Activated gamma-delta T cell treated with Interleukin-2 at 50 U/mL for 16 hours (primary cell): ENCODE data around the gene PTH.

Experiments used
- DNase-seq: peaks from one replicate; pipeline ENCODE4 v3.0.0-alpha.2; 2020

PTH gene

DNA sequence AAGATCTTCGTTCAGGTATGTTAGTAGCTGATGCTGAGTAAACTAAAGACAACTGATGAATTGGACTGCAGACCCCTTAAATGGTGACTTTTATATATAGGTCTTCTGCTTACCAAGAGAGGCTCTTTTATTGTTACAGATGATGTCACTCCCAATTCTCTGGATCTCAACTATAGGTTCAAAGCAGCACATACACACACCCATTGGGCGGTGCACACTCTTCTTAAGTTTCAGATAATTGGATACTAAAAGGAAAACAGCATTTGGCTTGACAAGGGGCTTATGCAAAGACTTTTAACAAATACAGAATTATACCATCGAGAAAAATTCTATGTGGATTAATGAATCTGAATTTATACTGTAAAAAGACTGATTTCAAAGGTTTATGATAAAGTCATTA, at the start of gene PTH:
Gene PTH (minus strand): TSS at position 69 of the 400 bp plus-strand sequence. CDS start 3,142 bp downstream, outside the sequence.
- DNase-seq, result no peak

DNA sequence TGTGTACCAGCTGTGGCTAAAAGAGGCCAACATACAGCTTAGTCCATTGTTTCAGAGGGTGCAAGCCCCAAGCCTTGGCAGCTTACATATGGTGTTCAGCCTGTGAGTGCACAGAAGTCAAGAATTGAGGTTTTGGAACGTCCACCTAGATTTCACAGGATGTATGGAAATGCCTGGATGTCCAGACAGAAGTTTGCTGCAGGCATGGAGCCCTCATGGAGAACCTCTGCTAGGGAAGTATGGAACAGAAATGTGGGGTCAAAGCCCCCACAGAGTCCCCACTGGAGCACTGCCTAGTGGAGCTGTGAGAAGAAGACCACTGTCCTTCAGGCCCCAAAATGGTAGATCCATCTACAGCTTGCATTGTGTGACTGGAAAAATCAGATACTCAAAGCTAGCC, 42.2 kb upstream of the PTH start:
- DNase-seq, result no peak

DNA sequence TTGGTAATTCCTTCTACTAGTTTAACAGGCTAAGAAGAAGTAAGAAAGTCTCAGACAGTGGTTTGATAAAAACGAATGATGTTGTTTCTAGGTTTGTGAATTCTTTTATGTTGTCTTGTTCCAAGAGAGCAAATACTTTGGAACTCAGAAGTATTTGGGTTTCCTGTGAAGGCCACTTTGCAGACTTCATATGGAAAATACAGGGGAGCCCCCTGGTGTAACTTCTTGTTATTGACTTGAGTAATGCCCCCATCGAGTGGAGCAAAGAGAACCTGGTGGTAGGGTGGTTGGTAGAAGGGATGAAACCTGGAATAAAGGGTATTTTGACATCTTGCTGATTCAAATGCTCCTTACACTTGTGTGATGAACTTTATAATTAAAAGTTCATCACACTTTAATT, 40.0 kb upstream of the PTH start:
- DNase-seq, result no peak

DNA sequence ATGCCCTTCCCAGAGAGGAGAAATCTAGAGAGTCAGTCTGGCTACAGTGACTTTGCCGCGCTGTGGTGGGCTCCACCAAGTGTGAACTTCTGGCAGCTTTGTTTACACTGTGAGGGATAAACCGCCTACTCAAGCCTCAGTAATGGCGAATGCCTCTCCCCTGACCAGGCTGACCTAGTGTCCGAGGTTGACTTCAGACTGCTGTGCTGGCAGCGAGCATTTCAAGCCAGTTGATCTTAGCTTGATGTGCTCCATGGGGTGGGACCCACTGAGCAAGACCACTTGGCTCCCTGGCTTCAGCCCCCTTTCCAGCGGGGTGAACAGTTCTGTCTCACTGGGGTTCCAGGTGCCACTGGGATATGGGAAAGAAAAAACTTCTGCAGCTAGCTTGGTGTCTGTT, 38.6 kb upstream of the PTH start:
- no peak for DNase-seq

DNA sequence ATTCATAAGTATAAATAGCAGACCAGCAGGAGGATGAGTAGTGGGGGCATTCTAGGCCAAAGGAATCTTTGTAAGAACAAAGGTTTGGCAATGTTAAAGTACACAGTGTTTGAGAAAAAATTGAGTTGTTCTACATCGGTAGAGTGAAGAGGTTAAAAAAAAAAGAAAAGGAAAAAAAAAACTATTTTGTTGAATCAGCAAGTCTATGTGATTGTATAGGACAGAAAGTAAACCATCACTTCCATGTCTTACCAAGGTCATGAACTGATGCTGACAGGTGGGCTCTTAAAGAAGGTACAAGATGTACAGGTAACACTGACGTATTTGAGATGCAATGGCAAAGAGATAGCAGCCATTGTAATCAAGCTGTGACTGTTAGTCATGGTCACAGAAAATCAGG, 29.5 kb upstream of the PTH start:
- DNase-seq, result no peak

DNA sequence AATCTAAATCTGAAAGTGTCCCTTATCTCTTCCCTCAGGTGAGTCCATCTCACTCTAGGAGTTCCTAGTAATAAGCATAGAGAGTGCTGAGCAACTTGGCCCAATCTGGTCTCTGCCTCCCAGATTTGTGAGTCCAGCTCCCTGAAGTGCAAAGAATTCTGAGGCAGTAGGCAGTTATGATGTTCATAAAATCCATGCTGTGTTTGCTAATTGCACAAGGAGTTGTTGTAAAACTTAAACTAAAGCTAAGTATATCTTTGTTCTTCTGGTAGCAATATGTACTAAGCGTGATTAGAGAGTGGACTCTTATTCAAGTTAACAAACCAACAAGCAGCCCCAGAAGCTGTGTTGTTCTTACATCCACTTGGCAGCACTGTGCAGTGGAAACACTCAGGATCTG, 7.6 kb upstream of the PTH start:
- no peak for DNase-seq

DNA sequence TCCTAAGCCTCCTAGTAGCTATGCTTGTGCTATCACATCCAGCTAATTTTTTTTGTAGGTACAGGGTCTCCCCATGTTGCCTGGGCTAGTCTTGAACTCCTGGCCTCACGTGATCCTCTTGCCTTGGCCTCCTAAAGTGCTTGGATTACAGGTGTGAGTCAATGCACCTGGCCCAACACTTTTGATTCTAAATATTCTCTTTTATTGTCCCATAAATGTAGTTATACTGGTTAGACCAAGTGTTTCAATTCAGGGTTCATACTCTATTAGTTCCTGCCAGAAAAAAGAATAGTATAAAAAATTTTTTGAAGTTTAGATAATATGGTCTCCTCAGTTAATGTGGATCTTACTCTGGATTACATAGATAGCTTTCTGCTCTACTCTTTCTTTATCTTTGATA, 6.7 kb upstream of the PTH start:
- DNase-seq, result no peak

DNA sequence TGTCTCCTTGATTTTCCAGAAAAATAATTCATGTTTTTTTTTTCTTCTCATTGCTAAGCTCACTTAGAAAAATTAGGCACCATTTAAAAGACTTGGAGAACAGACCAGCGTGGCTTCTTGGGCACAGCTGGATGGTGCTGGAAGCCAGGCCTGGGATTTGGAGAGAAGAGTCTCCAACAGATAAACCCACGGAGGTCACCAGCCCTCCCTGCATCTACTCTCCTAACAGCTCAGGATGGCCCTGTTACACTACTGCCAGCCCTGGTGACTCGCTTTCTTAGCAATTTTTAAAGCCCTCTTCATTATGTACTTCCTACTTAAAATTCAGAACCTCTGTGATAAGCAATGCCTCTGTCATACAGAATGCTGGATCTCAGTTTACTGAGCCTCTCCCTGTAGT, 1.7 kb downstream of the PTH start:
- no peak for DNase-seq

DNA sequence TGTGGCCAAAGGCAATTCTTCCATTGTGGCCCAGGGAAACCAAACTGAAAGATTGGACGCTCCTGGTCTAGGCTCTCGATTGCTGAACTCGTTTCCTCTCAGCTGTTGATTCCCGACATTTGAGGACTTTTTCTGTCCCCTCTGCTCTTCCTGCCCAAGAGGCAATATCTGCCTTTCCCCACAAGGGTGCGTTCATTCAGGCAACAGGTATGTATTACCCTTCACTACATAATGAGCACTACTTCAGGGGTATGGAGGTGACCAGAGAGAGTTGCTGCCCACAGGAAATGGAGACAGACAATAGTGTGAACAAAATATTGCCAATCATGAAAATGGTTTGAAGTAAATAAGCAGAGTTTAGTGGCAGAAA, 8.2 kb downstream of the PTH start:
- DNase-seq, result no peak

DNA sequence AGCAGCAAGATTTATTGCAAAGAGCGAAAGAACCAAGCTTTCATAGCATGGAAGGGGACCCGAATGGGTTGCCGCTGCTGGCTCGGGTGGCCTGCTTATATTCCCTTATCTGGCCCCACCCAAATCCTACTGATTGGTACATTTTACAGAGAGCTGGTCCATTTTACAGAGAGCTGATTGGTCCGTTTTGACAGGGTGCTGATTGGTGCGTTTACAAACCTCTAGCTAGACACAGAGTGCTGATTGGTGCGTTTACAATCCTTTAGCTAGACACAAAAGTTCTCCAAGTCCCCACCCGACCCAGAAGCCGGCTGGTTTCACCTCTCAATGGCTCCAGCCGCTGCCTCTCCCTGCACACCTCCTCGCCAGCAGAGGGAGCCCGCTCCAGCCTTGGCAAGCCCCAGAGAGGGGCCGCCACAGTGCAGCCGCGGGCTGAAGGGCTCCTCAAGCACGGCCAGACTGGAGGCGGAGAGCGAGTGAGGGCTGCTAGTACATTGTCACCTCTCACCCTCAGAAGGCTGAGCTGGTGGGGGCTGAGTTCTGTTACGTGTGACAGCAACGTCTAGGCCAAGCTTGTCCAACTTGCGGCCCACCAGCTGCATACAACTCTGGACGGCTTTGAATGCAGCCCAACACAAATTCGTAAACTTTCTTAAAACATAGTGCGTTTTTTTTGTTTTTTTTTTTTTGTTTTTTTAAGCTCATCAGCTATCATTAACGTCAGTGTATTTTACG, 8.7 kb downstream of the PTH start:
- peak; percentile 60 for DNase-seq

DNA sequence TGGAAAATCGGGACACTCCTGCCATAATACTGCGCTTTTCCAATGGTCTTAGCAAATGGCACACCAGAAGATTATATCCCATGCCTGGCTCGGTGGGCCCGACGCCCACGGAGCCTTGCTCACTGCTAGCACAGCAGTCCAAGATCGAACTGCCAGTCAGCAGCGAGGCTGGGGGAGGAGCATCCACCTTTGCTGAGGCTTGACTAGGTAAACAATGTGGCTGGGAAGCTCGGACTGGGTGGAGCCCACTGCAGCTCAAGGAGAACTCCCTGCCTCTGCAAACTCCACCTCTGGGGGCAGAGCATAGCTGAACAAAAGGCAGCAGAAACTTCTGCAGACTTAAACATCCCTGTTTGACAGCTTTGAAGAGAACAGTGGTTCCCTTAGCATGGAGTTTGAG, 15.6 kb downstream of the PTH start:
- no peak for DNase-seq

DNA sequence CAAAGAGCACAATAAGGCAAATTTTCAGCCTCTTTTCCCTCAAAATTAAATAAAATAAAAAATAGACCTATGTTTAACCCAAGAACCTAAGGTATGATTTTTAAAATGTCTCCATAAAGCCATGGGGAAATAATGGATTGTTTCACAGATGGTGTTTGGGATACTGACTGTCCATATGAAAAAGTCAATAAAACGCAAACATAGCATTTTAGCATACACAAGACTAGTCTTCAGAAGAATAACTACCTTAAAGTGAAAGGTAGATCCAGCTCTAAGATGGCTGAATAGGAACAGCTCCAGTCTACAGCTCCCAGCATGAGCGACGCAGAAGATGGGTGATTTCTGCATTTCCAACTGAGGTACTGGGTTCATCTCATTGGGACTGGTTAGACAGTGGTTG, 16.1 kb downstream of the PTH start:
- no peak for DNase-seq

DNA sequence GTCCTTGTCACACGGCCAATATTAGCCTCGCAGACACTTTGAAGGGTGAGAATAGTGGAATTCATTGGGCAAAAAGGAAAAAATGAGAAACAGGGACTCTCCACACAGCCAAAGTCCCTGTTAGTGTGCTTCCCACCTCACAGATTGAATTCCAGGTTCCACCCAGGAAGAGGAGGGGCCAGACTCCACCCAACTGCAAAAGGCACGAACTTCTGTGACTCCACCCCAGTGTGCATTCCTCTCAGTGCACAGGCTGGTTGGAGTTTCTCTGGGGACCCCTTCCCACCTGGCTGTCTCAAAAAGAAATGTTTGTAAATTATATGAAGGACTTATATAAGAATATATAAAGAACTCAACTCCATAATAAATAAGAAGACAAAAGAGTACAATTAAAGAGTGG, 20.7 kb downstream of the PTH start:
- no peak for DNase-seq

DNA sequence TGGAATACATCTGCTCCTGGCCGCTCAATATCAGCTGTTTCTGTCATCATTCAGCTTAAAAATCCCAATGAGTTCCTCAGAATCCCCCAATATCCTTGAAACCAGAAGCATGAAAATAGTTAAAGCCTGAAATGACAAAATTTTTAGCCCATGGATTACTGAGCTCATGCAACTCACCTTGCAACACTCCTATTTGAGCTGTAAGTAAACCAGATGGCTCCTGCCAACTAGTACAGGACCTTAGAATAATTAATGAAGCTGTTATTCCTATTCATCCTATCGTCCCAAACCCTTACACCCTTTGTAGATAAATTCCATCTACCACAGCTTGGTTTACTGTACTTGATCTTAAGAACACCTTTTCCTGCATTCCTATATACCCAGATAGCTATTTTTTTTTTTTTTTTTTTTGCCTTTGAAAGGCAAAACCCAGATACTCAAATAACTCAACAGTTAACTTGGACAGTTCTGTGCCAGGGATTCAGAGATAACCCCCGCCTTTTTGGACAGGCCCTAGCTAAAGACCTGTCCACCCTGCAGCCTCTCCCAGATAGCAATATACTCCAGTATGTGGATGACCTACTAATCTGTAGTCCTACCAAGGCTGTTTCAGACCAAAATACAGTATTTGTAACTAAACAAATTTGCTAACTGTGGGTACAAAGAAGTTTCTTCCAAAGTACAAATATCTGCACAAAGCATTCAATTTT, 22.6 kb downstream of the PTH start:
- DNase-seq, result no peak

DNA sequence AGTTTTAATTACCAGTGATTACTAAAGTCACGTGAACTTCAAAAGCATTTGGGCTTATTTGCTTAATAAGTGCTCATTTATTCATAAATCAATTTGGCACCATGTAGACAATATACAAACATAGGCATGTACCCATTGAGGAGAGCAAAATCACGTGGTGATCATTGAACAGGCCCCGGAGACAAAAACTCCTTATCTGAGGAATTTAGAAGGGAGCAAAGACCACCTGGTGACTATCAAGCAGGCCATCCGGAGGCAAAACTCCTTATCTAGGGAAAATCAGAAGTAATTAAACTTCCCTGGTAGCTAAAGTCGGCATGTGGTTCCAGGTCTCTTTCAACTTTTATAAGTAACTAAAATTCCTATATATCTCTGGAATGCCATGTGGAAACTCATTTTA, 27.0 kb downstream of the PTH start:
- no peak for DNase-seq

DNA sequence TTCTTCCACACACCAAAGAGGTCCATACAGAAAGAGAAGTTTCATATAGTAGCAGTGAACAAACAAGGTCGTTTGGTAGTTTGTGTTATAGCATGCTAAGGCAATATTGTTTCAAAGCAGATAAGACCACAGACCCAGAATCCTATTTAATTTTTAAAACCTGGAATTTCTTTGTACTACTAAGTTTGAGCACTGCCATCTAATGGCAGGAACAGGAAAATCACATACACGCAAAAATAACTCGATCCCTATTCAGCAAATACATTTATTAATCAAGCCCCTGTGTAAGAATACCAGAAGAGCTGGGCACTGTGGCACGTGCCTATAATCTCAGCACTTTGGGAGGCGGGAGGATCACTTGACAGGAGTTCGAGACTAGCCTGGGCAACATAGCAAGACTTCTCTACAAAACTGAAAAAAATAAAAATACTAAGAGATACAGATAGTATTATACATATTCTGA, 29.9 kb downstream of the PTH start:
- DNase-seq, result no peak

DNA sequence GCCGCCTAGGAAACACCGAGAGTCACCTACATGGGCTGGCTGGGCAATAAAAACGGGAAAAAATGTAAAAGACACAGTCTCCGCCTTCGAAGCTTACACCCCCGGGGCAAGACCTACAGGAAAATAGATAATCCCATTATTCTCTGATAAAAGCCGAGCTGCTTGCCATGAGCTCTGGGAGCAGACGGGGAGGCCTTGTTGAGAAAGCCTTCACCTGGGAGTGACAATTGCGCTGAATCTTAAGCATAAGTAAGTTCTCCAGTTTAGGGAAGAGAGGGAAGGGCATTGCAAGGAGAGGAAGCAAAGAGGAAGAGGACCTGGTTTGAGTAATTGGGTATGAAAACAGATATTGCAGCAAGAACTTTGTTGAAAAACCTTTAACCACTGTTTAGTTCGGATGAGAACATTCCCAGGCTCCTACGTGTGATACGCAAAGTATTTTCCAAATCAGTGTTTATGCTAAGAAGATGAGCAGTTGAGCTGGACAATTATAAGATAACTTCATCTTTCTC, 32.0 kb downstream of the PTH start:
- no peak for DNase-seq

DNA sequence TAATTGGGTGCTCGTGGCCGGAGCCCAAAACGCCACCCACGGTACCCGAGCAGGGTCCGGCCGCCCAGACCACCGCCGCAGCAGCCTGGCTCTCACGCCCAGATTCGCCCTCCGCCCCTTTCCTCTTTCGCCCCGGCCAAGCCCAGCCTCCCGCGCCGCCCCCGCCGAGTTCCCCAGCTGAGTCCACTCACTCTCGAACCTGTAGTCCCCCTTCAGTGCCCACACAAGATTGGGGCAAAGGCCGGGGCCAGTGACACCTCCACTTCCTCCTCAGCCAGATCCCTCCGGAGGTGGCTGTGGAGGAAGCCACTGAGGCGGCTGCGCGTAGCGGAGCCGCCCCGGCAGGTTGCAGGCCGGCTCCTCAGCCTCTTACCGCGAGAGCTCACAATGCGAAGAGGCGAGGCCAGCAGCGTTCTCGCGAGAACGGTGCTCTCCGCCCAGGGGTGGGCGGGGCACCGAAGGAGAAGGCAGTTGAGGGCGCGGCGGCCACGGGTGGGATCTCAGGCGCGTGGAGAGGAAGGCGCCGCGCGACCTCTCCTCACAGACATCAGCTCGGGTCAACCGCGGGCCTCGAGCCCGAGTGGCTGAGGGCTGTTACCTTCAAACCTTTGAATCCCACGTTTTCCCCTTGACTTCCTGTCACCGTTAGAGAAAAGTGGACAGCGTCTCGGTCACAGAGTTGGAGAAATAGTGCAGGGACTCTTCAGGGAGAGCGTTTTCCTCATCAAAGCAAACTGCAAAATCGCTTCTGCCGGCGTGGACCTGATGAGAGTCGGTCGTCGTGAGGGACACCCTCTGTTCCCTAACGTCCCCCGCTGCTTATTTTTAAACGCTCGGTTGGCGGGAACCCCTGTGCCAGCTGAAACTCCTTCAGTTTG, 32.7 kb downstream of the PTH start, which contains the start of gene BTBD10:
Gene BTBD10 (minus strand): TSS at position 322 of the 878 bp plus-strand sequence. CDS start 18,098 bp downstream, outside the sequence.
- peak; percentile 88 for DNase-seq

DNA sequence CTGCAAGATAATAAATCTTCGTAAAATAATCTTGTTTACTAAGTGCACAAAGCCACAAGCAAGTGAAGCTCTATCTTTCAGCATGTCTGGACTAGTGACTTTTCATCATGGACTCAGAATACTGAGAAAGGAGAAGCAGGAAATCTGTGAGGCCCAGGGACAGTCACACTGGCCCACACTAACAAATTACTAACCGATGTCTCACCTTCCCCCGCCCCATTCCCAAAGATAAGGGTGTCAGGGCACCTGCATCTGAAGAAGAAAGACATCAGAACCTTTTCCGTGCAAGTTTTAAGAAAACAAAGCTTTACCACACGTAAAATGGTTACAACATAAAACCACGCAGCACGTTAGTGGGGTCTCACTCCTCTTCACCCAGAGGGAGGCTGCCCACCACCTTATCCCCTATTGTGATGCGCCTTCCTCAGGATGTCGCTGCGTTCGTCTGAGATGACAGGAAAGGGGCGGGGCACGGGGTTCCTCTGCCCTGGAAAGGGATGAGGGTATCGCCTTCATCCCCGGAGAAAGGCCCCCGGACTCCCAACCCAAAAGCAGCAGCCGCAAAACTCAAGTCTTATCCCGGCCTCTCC, 33.4 kb downstream of the PTH start:
- DNase-seq, result peak; percentile 57

DNA sequence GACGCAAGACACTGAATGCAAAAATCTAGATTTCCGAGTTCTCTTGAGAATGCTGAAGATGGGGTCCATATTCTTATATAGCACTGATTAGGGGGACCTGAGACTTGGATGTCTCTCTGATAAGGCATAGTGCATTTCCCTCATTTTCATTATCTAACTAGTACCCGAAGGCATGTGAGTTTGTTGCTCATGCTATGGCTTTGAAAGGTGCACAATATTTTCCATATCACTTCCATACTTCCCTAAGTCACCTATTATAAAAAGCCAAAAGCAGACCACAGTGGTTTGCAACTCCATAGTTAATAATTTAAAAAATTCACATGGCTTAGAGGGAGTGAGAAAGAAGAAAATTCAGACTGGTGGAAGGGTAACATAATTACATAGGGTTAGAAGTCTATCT, 34.5 kb downstream of the PTH start:
- DNase-seq, result no peak

DNA sequence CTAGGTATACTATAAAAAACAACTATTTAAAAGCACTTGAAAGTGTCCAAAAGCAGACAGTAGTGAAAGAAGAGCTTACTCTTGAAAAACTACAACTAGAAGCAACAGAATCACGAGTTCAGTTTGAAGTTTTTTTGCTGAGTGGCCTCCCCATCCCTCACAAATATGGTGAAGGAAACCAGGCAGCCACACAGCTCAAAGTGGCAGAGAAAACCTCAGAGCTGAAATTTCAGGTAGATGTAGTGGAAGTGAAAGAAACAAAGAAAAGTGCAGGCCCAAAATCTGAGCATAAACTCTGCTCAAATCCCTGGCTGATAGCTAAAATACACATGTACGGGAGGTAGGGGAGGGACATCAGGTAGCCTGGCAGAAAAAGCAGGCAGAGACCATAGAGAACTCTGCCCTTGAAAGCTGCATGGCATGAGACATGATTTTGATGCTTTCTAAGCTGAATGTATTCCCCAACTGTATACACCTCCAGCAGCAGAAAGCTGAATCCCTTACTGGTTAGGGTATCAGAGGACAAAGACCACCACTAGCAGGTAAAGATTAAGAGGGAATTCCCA, 44.9 kb downstream of the PTH start:
- no peak for DNase-seq

DNA sequence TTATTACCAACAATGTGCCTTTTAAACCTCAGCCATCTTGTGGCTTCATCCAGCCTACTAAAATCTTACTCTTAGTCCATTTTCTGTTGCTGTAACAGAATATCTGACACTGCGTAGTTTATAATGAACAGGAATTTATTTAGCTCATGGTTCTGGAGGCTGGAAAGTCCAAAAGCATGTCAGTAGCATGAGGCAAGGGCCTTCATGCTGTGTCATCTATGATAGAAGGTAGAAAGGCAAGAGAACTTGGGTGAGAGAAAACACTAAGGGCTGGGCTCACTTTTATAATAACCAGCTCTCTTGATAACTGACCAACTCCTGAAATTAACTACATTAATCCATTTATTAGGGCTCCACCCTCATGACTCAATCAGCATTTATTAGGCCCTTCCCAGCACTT, 46.3 kb downstream of the PTH start:
- DNase-seq, result no peak

DNA sequence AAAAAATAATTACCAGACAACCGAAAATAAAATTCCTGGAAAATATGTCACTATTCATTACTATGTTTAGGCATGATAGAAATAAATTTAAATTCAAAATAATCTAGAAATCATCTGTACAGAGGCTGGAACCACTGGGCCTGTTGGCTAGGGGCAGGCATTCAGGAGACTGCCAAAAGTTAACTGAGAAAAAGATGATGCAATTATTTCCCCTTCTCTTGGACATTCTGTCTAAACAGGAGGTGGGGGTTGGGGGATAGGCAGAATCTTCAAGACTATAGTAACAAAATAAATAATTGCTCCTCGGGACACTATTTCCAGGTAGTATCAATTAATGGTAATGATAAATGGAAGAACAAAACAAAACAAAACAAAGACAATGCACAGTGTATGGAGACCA, 46.9 kb downstream of the PTH start:
- no peak for DNase-seq
